ENCODE measurements around the gene AK6.

Gene AK6

GRCh38 chr5:69312459-69313160 lies 56.7 kb downstream of the AK6 start:
- Mint-ChIP-seq H3K9me3 (peaks cover 5 to 10% of the 10 kb centered on the region in 2 donors), H3K27me3 (no peaks in the 10 kb centered on the region), H3K27ac (no peak overlapping the region), H3K4me1 (no peaks in the 10 kb centered on the region), H3K4me3 (no peak overlapping the region)
- ATAC-seq (no peak), DNase-seq (no peak)

GRCh38 chr5:69309380-69309779 lies 59.9 kb downstream of the AK6 start:
- Mint-ChIP-seq H3K27me3 (no peaks in the 10 kb centered on the region), H3K4me3 (no peak overlapping the region), H3K27ac (peak overlapping the region in 1 of 2 donors; percentile 27), H3K9me3 (peaks cover 5 to 10% of the 10 kb centered on the region in 2 donors), H3K4me1 (no peaks in the 10 kb centered on the region)
- DNase-seq = no peak
- no peak for ATAC-seq

DNA sequence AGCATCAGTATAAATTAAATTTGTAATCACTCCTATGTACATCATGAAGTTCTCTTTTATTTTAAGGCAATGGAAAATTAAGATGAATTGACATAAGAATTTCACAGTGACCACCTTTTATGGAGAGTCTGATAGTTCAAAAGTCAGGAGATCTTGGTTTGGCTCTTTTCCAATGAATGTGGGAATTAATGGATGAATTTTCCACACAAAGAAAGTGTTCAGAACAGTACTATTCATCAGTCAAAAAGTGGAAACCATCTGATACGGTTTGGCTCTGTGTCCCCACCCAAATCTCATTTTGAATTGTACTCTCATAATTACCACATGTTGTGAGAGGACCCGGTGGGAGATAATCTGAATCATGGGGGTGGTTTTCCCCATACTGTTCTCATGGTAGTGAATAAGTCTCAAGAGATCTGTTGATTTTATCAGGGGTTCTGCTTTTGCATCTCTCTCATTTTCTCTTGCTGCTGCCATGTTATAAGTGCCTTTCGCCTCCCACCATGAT lies 61.2 kb downstream of the AK6 start:
- Mint-ChIP-seq H3K9me3 (peaks cover 5 to 10% of the 10 kb centered on the region in 2 donors), H3K27ac (no peak overlapping the region), H3K4me3 (no peak overlapping the region), H3K27me3 (no peaks in the 10 kb centered on the region), H3K4me1 (no peaks in the 10 kb centered on the region)
- ATAC-seq = no peak
- DNase-seq = no peak

GRCh38 chr5:69305512-69305911 lies 63.8 kb downstream of the AK6 start:
- no peak overlapping the region for H3K4me3 Mint-ChIP-seq
- no peaks in the 10 kb centered on the region for H3K4me1 Mint-ChIP-seq
- DNase-seq (no peak), ATAC-seq (no peak)
- H3K27ac Mint-ChIP-seq = no peak overlapping the region
- no peaks in the 10 kb centered on the region for H3K27me3 Mint-ChIP-seq
- peaks cover 5 to 10% of the 10 kb centered on the region in 2 donors for H3K9me3 Mint-ChIP-seq
